ACC112 (cell line): Measurements from ENCODE around the gene MYO1A.

ENCODE experiments used
- H2AFZ ChIP-seq: fragments of 200-600 bp; sonication (generic); one replicate; pipeline ENCODE4 v1.6.0; 2017; ENCODE audit warnings: antibody characterized with exemption, low read length; ENCODE audit not compliant: unreplicated experiment
- H3K27ac ChIP-seq: fragments of 200-600 bp; sonication (generic); 2 replicates; pipeline ENCODE4 v1.5.1; 2014; ENCODE audit warnings: low read depth, mild to moderate bottlenecking, antibody characterized with exemption, low read length, moderate library complexity
- H3K27me3 ChIP-seq: fragments of 200-600 bp; sonication (generic); 2 replicates; pipeline ENCODE4 v1.6.1; 2014; ENCODE audit warnings: mild to moderate bottlenecking, antibody characterized with exemption, low read length, moderate library complexity, mixed read lengths; ENCODE audit not compliant: insufficient read depth
- H3K36me3 ChIP-seq: fragments of 200-600 bp; sonication (generic); 2 replicates; pipeline ENCODE4 v1.6.1; 2016; ENCODE audit warnings: mild to moderate bottlenecking, antibody characterized with exemption, low read length, moderate library complexity, mixed read lengths; ENCODE audit not compliant: insufficient read depth
- H3K4me1 ChIP-seq: fragments of 200-600 bp; sonication (generic); one replicate; pipeline ENCODE4 v1.6.1; 2016; ENCODE audit warnings: low read length, mixed read lengths; ENCODE audit not compliant: insufficient read depth, unreplicated experiment, control insufficient read depth
- H3K4me3 ChIP-seq: fragments of 200-600 bp; sonication (generic); 2 replicates; pipeline ENCODE4 v1.5.1; 2014; ENCODE audit warnings: mild to moderate bottlenecking, low read depth, low read length
- H3K79me2 ChIP-seq: fragments of 200-600 bp; sonication (generic); one replicate; pipeline ENCODE4 v1.6.0; 2016; ENCODE audit warnings: low read length; ENCODE audit not compliant: control insufficient read depth, unreplicated experiment, insufficient read depth

MYO1A gene

DNA sequence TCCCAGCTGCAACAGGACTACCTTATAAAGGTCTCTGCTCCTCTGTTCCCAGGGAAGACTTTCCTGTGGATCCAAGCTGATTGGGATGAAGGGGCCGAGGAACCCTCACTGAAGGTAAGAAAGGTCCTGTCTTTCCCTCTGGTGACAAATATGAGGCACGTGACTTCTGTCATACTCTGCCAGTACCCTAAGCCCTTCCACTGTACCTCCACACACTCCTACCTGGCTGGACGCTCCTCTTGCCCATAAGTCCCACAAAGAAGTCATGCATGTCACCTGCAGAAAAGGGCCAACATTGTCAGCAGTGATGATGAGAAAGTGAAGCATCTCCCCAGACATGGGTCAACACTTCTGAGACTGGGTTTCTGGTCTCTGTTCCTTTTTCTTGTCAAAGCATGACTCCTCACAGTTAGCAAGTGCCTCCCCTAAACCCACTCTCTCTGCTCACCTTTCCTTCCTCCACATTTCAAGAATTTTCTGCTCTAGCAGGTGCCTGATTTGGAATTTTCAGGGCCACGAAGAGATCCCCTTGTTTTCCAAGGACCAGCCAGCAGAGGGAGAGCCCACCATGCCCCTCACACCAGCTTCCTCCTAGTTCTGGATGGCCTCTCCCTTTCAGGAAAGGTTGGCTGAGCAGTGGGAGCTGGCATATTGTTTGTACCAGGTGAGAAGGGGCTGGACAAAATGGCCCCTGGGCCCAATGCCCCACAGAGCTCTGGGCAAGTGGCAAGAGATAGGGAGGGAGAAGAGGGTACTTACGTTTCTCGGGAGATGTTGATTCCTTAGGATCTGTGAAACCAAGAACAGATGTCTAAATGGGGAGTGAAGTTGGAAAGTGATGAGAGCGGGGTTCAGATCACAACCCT is 37.1 kb downstream of the MYO1A start:
- Histone ChIP-seq H3K27ac (no peak overlapping the region), H2AFZ (no peak overlapping the region), H3K36me3 (no peaks in the 10 kb centered on the region), H3K79me2 (no peaks in the 10 kb centered on the region), H3K4me1 (peaks cover 7% of the 10 kb centered on the region), H3K27me3 (peaks cover 48% of the 10 kb centered on the region), H3K4me3 (no peak overlapping the region)

DNA sequence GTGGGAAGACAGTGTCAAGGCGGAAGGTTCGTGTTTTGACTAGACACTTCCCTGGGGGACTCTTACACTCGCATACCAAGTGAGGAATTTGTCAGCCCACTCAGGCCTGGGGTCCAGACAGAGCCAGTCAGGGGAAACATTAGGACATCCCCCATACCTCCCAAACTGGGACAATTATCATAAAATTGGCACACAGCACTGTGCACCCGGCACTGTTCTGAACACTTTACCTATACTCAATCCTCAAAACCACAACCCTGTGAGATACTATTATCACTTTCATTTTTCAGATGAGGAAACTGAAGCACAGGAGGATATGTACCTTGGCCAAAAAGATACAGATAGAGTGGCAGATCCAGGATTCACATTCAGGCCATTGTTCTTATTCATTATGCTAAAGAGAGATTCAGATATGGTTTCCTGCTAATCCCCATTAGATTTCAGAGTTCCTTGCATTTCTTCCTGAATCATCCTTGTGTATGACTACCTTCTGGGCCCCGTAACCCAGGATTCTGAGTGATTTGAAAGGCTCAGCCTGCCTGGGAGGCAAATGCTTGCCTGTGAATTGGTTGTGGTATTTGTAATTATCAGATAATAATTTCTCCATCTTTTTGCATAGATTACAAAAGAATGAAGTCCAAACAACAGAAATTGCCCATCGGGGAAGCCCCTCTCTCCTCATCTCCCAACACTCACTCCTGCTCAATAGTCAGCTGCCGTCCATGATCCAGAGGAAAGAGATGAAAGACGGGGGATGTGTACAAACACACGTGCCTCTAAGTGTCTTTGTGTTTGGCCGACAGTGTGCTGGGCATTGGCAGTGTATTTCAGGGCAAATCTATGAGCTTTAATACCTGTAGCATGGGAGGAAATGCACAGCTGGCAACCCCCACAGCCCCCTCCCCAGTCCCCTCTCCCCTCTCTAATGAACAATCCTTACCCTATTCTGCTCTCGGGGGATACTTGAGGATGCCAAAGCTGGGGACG is 38.2 kb downstream of the MYO1A start:
- Histone ChIP-seq H3K27ac (no peak overlapping the region), H3K27me3 (peaks cover 48% of the 10 kb centered on the region), H3K4me3 (no peak overlapping the region), H2AFZ (no peak overlapping the region), H3K79me2 (no peaks in the 10 kb centered on the region), H3K4me1 (peaks cover 10% of the 10 kb centered on the region), H3K36me3 (no peaks in the 10 kb centered on the region)

DNA sequence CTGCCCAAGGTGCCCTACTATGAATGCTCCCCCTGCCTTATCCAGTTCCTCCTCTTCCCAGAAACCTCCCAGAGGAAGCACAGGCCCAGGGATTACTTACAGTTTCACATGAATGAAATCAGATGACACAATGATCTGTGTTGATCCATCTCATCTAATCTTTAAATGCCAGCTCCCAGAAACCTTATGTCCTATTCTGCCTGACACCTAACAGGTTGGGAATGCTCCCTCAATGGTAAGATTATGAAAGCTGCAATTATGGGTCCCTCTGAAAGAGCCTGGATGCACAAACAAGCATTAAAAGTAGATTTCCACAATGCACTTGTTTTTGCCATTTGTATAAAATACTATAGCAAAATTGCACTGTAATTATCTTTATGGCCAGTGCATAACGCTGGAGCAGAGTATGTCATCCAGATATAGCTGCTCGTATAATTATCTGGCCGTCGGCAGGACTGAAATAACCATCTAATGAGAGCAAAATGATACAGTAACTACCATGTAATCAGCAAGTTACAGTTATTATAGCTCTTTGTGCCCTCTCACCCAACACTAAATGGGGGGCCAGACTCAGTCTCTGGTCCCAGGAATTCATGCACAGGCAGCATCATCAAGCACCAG is 39.2 kb downstream of the MYO1A start:
- H3K4me1 ChIP-seq = peaks cover 11% of the 10 kb centered on the region
- no peak overlapping the region for H3K27ac ChIP-seq
- no peak overlapping the region for H2AFZ ChIP-seq
- no peaks in the 10 kb centered on the region for H3K36me3 ChIP-seq
- no peak overlapping the region for H3K4me3 ChIP-seq
- H3K27me3 ChIP-seq = peaks cover 39% of the 10 kb centered on the region
- peaks cover 1% of the 10 kb centered on the region for H3K79me2 ChIP-seq

DNA sequence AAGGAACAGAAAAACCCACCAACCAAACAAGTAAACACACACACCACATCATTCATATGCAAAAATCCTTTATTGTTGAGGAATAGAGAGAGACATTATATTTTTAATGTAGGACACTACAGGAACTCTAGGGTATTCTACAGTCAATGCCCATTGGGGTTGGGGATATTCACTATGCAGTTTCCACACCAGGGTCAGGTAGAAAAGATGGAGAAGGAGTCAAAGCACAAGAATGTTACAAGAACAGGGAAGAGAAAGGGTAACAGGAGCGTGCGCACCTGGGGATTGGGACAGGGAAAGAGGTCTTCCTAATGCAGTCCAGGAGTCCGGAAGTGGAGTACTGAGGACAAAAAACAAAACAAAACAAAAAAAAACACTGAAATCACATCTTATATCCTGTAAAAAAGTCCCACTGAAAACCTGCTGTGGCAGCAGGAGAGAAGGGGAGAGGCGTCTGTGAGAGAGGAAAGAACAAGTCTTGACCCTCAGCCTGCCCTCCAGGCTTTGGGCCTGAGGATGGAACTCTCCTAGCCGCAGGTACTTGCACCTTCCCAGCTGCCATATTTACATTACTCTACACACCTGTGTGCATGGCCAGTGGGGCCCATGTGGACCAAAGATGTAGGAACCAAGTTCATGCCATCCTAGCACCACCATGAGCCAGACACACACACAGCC is 39.8 kb downstream of the MYO1A start:
- H3K27me3 ChIP-seq = peaks cover 32% of the 10 kb centered on the region
- H3K27ac ChIP-seq = no peak overlapping the region
- H3K4me1 ChIP-seq = peaks cover 14% of the 10 kb centered on the region
- peaks cover 8% of the 10 kb centered on the region for H3K79me2 ChIP-seq
- H2AFZ ChIP-seq = no peak overlapping the region
- no peak overlapping the region for H3K4me3 ChIP-seq
- H3K36me3 ChIP-seq = no peaks in the 10 kb centered on the region

DNA sequence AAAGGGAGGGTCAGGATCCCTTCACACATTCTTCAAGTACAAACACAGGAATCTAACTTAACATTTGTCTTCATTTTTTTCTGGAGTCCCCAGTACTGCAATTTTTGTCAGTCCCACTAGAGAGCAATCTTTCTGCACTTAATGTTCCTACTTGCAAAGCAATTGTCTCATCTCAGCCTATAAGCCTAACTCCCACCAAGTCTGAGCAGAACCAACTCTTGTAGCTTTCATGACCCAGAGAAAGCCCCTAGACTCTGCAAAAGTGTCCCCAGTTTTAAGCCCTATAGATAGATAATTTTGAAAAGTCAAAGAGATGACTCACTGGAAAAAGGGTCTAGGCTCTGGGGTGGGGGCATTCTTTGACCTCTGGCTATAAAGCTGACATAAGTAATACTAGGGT is 41.8 kb downstream of the MYO1A start:
- H3K36me3 ChIP-seq = no peaks in the 10 kb centered on the region
- H3K4me3 ChIP-seq = no peak overlapping the region
- H3K79me2 ChIP-seq = peaks cover 13% of the 10 kb centered on the region
- peaks cover 15% of the 10 kb centered on the region; the same call in 1 of the 2 replicates for H3K27me3 ChIP-seq
- H3K27ac ChIP-seq = no peak overlapping the region
- no peak overlapping the region for H2AFZ ChIP-seq
- H3K4me1 ChIP-seq = peaks cover 17% of the 10 kb centered on the region

DNA sequence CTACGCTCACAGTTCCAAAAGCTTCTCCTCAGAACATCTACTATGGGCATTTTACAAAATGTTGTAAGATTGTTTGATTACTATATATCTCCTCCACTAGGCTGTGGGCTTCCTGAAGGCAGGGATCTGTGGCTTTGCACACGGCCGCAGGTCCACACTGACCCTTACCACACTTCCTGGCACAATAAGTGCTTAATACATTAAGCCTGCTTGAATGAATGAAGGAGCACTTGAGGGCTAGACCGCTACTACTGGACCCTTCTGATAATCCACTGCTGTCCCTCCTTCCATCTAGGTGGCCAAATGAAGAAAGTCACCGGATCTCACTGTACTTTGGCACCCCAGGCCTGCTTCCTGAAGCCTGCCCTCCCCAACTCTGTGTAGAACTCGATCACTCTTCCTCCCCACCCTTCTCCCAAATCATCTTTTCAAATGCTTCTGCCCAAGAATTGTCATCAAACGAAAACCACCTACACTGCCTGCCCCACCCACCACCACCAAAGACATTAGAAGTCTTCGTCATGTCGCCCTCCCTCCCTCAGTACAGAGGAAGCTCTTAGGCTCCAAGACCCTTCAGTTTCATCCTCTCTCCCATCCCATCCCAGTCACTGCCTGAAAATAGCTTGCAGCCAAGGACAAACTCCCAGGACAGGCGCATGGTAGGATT is 43.0 kb downstream of the MYO1A start:
- Histone ChIP-seq H3K27ac (no peak overlapping the region), H3K4me1 (peaks cover 17% of the 10 kb centered on the region), H3K79me2 (peaks cover 13% of the 10 kb centered on the region), H3K36me3 (no peaks in the 10 kb centered on the region), H3K27me3 (0 out of 2 replicates have a peak, but pooled peaks cover 5% of the 10 kb centered on the region), H2AFZ (peak overlapping the region; percentile 72), H3K4me3 (peak overlapping the region; percentile 59)

DNA sequence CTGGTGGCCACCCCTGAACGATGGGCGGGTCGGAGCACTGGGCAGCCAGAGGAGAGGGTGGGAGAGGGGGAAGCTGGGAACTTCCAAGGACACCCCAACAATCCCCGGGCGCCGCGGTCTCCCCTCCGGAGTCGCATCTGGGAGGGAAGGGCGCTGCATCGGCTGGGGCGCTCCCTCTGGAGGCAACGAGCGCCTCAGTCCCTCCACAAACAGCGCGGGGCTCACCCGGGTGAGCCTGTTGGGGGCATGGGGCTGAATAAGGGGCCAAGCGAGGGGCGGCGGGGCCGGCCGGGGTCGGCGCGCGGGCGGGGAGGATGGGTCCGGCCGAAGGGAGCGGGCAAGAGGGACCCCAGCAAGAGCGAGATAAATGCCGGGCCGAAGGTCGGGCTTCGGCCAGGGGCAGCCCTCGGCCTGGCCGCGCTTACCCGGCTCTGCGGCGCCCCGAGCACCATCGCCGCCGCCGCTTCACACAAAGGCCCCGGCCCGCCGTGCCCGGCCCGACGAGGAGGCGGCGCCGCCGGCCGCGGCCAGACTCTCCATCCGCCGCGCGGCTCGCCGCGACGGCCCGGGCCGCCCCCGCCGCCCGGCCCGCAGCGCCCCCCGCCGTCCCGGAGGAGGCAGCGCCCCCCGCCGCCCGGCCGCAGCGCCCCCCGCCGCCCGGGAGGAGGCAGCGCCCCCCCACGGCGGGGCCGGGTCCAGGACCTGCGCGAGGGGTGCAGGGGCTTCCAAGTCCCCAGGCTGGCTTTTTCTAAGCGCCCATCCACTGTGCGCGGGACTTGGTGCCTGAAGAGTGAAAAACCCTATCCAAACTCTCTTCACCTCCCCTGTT is 43.7 kb downstream of the MYO1A start, which contains the start of gene ZBTB39:
Gene ZBTB39 (minus strand): TSS at position 567 of the 829 bp plus-strand sequence. CDS start 1,629 bp downstream, outside the sequence.
- H3K27me3 ChIP-seq = no peaks in the 10 kb centered on the region
- peaks cover 17% of the 10 kb centered on the region for H3K4me1 ChIP-seq
- H3K79me2 ChIP-seq = peaks cover 13% of the 10 kb centered on the region
- no peaks in the 10 kb centered on the region for H3K36me3 ChIP-seq
- peak within 1 kb of the TSS; percentile 79 for H3K4me3 ChIP-seq
- peak within 1 kb of the TSS; percentile 72 for H2AFZ ChIP-seq
- no peak within 1 kb of the TSS for H3K27ac ChIP-seq

DNA sequence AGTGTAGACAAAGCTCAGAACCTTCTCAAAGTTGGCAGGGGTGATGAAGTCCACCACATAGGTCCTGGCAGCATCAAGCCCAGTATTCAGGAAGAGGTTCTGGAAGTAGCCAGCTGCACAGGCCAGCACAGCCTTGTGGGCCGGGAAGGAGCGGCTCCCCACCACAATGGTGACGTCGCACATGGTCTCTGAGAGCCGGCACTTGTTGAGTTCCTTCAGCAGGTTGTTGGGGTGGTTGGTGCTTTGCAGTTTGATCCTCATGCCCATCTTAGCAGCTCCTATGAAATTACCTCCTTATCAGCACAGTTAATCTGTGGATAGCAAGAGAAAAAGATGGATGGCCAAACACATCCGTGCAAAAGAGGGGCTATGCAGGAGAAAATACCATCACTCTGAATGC is 45.3 kb downstream of the MYO1A start:
- peaks cover 17% of the 10 kb centered on the region for H3K4me1 ChIP-seq

DNA sequence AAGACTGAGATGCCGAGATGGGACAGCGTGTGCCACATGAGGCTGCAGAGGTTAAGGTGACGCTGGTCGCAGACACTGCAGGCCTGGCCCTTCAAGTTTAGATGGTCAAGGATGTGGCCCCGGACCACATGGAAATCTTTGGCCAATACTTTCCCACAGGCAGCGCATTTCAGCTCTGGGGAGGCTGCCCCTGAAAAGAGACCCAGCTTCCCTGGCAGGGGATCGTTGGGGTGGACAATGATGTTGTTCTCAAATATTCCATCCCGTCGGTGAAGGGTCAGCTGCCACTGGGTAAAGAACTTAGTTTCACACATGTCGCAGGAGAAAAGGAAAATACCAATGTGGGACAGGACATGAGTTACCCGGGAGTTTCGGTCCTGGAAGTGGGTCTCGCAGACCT is 46.5 kb downstream of the MYO1A start:
- peaks cover 15% of the 10 kb centered on the region for H3K79me2 ChIP-seq

More for the DNA sequence above, 45.3 kb downstream of the MYO1A start:
- H3K36me3 ChIP-seq = no peaks in the 10 kb centered on the region
- peaks cover 15% of the 10 kb centered on the region for H3K79me2 ChIP-seq
- H3K27me3 ChIP-seq = no peaks in the 10 kb centered on the region
- H2AFZ ChIP-seq = no peak overlapping the region
- no peak overlapping the region for H3K27ac ChIP-seq
- H3K4me3 ChIP-seq = no peak overlapping the region; the same call in 1 of the 2 replicates

More for the DNA sequence above, 46.5 kb downstream of the MYO1A start:
- Histone ChIP-seq H3K27ac (no peak overlapping the region), H3K27me3 (no peaks in the 10 kb centered on the region), H3K4me3 (no peak overlapping the region), H2AFZ (no peak overlapping the region), H3K36me3 (no peaks in the 10 kb centered on the region), H3K4me1 (peaks cover 15% of the 10 kb centered on the region)
